HepG2 (cell line): ENCODE results near the gene CTSD. TPM values are rescaled to one million over a fixed set of nuclear protein-coding genes. Genes with fewer than 3 reads are reported as not detected.
A peak's percentile ranks its signal among the peaks of the same experiment; 100 is the strongest.

Experiments used
- ARID2 ChIP-seq: sonication (generic); formaldehyde crosslinking; IDR thresholded peaks from 2 replicates; pipeline ENCODE4 v1.8.1; 2022; ENCODE audit warnings: mild to moderate bottlenecking, missing genetic modification reagents, borderline replicate concordance
- BRCA1 ChIP-seq: sonication (generic); formaldehyde crosslinking; IDR thresholded peaks from 2 replicates; pipeline ENCODE4 v1.4.0; 2020; ENCODE audit warnings: missing genetic modification reagents
- CHD2 ChIP-seq: IDR thresholded peaks from 2 replicates; pipeline ENCODE4 v1.6.1; 2011; ENCODE audit warnings: low read depth, low read length, improper control_type of control experiment
- ERF ChIP-seq: IDR thresholded peaks from 2 replicates; pipeline ENCODE4 v1.6.1; 2018; ENCODE audit warnings: missing biosample characterization, missing genetic modification reagents
- ETV5 ChIP-seq: IDR thresholded peaks from 2 replicates; pipeline ENCODE4 v1.6.1; 2018; ENCODE audit warnings: missing biosample characterization, missing genetic modification reagents, inconsistent platforms, borderline replicate concordance
- FOXC1 ChIP-seq: sonication (generic); formaldehyde crosslinking; IDR thresholded peaks from 2 replicates; pipeline ENCODE4 v1.8.0; 2022; ENCODE audit warnings: mild to moderate bottlenecking, missing genetic modification reagents, borderline replicate concordance
- FOXM1 ChIP-seq: sonication (generic); formaldehyde crosslinking; IDR thresholded peaks from 2 replicates; pipeline ENCODE4 v1.5.0; 2020; ENCODE audit warnings: missing genetic modification reagents
- GLI4 ChIP-seq: sonication (generic); formaldehyde crosslinking; IDR thresholded peaks from 2 replicates; pipeline ENCODE4 v1.5.1; 2020; ENCODE audit warnings: missing genetic modification reagents, mild to moderate bottlenecking, moderate library complexity, borderline replicate concordance
- HOXD1 ChIP-seq: sonication (generic); formaldehyde crosslinking; IDR thresholded peaks from 2 replicates; pipeline ENCODE4 v1.5.0; 2020; ENCODE audit warnings: missing genetic modification reagents
- MED1 ChIP-seq: sonication (generic); formaldehyde crosslinking; IDR thresholded peaks from 2 replicates; pipeline ENCODE4 v1.4.0; 2020; ENCODE audit warnings: missing genetic modification reagents
- MEF2D ChIP-seq: sonication (generic); formaldehyde crosslinking; IDR thresholded peaks from 2 replicates; pipeline ENCODE4 v1.5.1; 2020; ENCODE audit warnings: mild to moderate bottlenecking, missing genetic modification reagents
- PHF21A ChIP-seq: sonication (generic); formaldehyde crosslinking; IDR thresholded peaks from 2 replicates; pipeline ENCODE4 v1.5.0; 2020; ENCODE audit warnings: mild to moderate bottlenecking, missing genetic modification reagents
- POGZ ChIP-seq: sonication (generic); formaldehyde crosslinking; IDR thresholded peaks from 2 replicates; pipeline ENCODE4 v1.4.0; 2020; ENCODE audit warnings: mild to moderate bottlenecking, missing genetic modification reagents
- RORA ChIP-seq: sonication (generic); formaldehyde crosslinking; IDR thresholded peaks from 2 replicates; pipeline ENCODE4 v1.5.0; 2020; ENCODE audit warnings: mild to moderate bottlenecking, missing genetic modification reagents, moderate library complexity
- SETDB1 ChIP-seq: sonication (generic); formaldehyde crosslinking; IDR thresholded peaks from 2 replicates; pipeline ENCODE4 v1.5.1; 2020; ENCODE audit warnings: missing genetic modification reagents, mild to moderate bottlenecking, borderline replicate concordance
- SIN3B ChIP-seq: fragments of 150-350 bp; IDR thresholded peaks from 2 replicates; pipeline ENCODE4 v1.6.1; 2014; ENCODE audit warnings: low read length
- SRY ChIP-seq: sonication (generic); formaldehyde crosslinking; IDR thresholded peaks from 2 replicates; pipeline ENCODE4 v1.8.0; 2022; ENCODE audit warnings: mild to moderate bottlenecking, missing genetic modification reagents
- TEAD3 ChIP-seq: optimal IDR thresholded peaks from 2 replicates; pipeline ENCODE3; 2016; ENCODE audit warnings: borderline replicate concordance
- TGIF2 ChIP-seq: IDR thresholded peaks from 2 replicates; pipeline ENCODE4 v1.6.1; 2016; ENCODE audit warnings: control low read depth, missing compliant biosample characterization
- ZBTB1 ChIP-seq: sonication (generic); formaldehyde crosslinking; IDR thresholded peaks from 2 replicates; pipeline ENCODE4 v1.4.0; 2020; ENCODE audit warnings: missing genetic modification reagents, borderline replicate concordance
- ZGPAT ChIP-seq: IDR thresholded peaks from 2 replicates; pipeline ENCODE4 v1.6.1; 2016; ENCODE audit warnings: mild to moderate bottlenecking
- ZNF20 ChIP-seq: sonication (generic); formaldehyde crosslinking; IDR thresholded peaks from 2 replicates; pipeline ENCODE4 v1.4.0; 2020; ENCODE audit warnings: mild to moderate bottlenecking, moderate library complexity, missing genetic modification reagents
- ZNF503 ChIP-seq: sonication (generic); formaldehyde crosslinking; IDR thresholded peaks from 2 replicates; pipeline ENCODE4 v1.4.0; 2020; ENCODE audit warnings: missing genetic modification reagents
- ZNF563 ChIP-seq: sonication (generic); formaldehyde crosslinking; IDR thresholded peaks from 2 replicates; pipeline ENCODE4 v1.8.0; 2022; ENCODE audit warnings: mild to moderate bottlenecking, moderate library complexity, missing genetic modification reagents
- ZNF605 ChIP-seq: sonication (generic); formaldehyde crosslinking; IDR thresholded peaks from 2 replicates; pipeline ENCODE4 v1.8.0; 2022; ENCODE audit warnings: mild to moderate bottlenecking, missing genetic modification reagents
- ZNF710 ChIP-seq: sonication (generic); formaldehyde crosslinking; IDR thresholded peaks from 2 replicates; pipeline ENCODE4 v1.5.0; 2020; ENCODE audit warnings: mild to moderate bottlenecking, missing genetic modification reagents, borderline replicate concordance
- ZNF768 ChIP-seq: sonication (generic); formaldehyde crosslinking; IDR thresholded peaks from 2 replicates; pipeline ENCODE4 v1.4.0; 2020; ENCODE audit warnings: missing genetic modification reagents
- ZNF879 ChIP-seq: sonication (generic); formaldehyde crosslinking; IDR thresholded peaks from 2 replicates; pipeline ENCODE4 v1.8.1; 2023; ENCODE audit warnings: missing genetic modification reagents
- polyA plus RNA-seq, 8 experiments: library from polyadenylated mRNA; depleted of rRNA in 3 of 8; stranded (reverse) in 7 of 8; unstranded in 1 of 8; fragments of >200 nt; fragmentation: Illumina TruSeq in 4 of 8; extraction: Trizol in 4 of 8; gene quantifications; 2 replicates each; pipeline versions ENCODE4 v1.2.1 to v1.2.3, GENCODE V29; 2011 to 2016; ENCODE audit warnings: low read depth in 4 of 8, missing spikeins in 1 of 8, mixed read lengths in 1 of 8; ENCODE audit not compliant: insufficient read depth in 1 of 8
- total RNA-seq, 5 experiments: library from RNA; depleted of rRNA; stranded (reverse); fragments of >200 nt; fragmentation: Illumina TruSeq; extraction: Trizol; gene quantifications; 2 replicates each; pipeline ENCODE4 v1.2.3, GENCODE V29; 2016; ENCODE audit warnings: low read depth in 1 of 5

The CTSD gene
- total and polyA plus RNA-seq, 2 of the 13 experiments (the other 11 are each of a cell fraction or from before 2014, with no cell fraction given), result 143 to 230 TPM

- no peak for TF ChIP-seq ZNF503
- TF ChIP-seq ZNF563 (CRISPR knock-in tag), result no peak
- TF ChIP-seq HOXD1 (CRISPR knock-in tag), result no peak
- no peak for TF ChIP-seq ZNF879 (CRISPR knock-in tag)
- no peak for TF ChIP-seq FOXM1 (CRISPR knock-in tag)
- no peak for TF ChIP-seq ZBTB1
- TF ChIP-seq MED1 (CRISPR knock-in tag), result peak; percentile 76; the same call in 1 of the 2 replicates
- TF ChIP-seq ZNF768 (CRISPR knock-in tag), result no peak
- TF ChIP-seq ZNF605 (CRISPR knock-in tag), result no peak
- TF ChIP-seq TGIF2 (CRISPR knock-in tag), result no peak
- no peak for TF ChIP-seq TEAD3 (CRISPR knock-in tag)
- no peak for TF ChIP-seq SIN3B
- no peak for TF ChIP-seq POGZ (CRISPR knock-in tag)
- no peak for TF ChIP-seq BRCA1 (CRISPR knock-in tag)
- no peak for TF ChIP-seq GLI4 (CRISPR knock-in tag)
- no peak for TF ChIP-seq ERF (CRISPR knock-in tag)
- no peak for TF ChIP-seq ETV5 (CRISPR knock-in tag)
- no peak for TF ChIP-seq ZNF710 (CRISPR knock-in tag)
- TF ChIP-seq SRY (CRISPR knock-in tag), result 0 out of 2 replicates have a peak, but pooled peaks have one; percentile 23
- no peak for TF ChIP-seq ZGPAT
- no peak for TF ChIP-seq FOXC1 (CRISPR knock-in tag)
- no peak for TF ChIP-seq CHD2
- TF ChIP-seq ZNF20, result no peak
- 0 out of 2 replicates have a peak, but pooled peaks have one; percentile 52 for TF ChIP-seq MEF2D (CRISPR knock-in tag)
- TF ChIP-seq PHF21A (CRISPR knock-in tag), result no peak
- no peak for TF ChIP-seq RORA (CRISPR knock-in tag)
- no peak for TF ChIP-seq SETDB1 (CRISPR knock-in tag)
- no peak for TF ChIP-seq ARID2
Measured at GRCh38 chr11:1761857-1762536, 1.7 kb downstream of the CTSD start (continued).
